Measurements from ENCODE around the gene HNRNPK. TPM values are rescaled to one million over a fixed set of nuclear protein-coding genes. Genes with fewer than 3 reads are reported as not detected.

The HNRNPK gene
- total and polyA plus RNA-seq, 10 of the 15 experiments (the other 5 are each of a cell fraction or from before 2014, with no cell fraction given) = 235 to 970 (median 652) TPM

DNA sequence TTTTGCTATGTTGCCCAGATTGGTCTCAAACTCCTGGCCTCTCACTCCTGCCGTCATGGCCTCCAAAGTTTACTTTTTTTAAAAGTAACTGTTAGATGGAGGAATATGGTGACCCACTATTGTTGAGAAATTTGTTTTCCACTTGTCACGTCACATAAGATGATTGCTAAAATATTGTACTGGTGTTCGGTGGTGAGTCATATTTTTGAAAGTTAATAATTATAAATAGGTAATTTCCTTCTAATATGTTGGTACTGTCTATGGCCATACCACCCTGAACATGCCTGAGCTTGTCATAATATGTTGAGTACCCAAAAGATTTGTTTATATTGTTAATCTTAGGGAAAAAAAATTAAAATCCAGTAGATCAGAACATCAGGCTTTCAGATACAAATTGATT lies 23.2 kb upstream of the HNRNPK start:
- intact Hi-C loops (cut with micrococcal nuclease; ENCODE audit: unreplicated experiment) (no loop called here), in situ Hi-C loops (cut with MboI) (no loop called here)
- POLR2A ChIA-PET = interaction anchor here (0.7 to 1.6 kb wide), 3 partner anchors 20 to 25 kb away, joined by 3 to 12 read pairs (median 4); partner anchors contain the start of genes HNRNPK and RMI1
- Histone ChIP-seq H3K9ac (ENCODE audit: control insufficient read depth, insufficient read depth, low read length) (no peak overlapping the region), H3K36me3 (ENCODE audit: control insufficient read depth in 2 of 2, insufficient read depth in 2 of 2, low read length in 1 of 2) (peaks cover 0 to 2% of the 10 kb centered on the region in 2 experiments; a peak in 2 of 4 replicates), H4K20me1 (ENCODE audit: control insufficient read depth, insufficient read depth) (no peaks in the 10 kb centered on the region), H2AFZ (ENCODE audit: control insufficient read depth, low read depth, low read length) (no peak overlapping the region), H3K79me2 (ENCODE audit: control insufficient read depth, insufficient read depth, low read length) (no peaks in the 10 kb centered on the region; the same call in 1 of the 2 replicates), H3K4me2 (ENCODE audit: control insufficient read depth, insufficient read depth) (no peak overlapping the region), H3K4me1 (ENCODE audit: control insufficient read depth, insufficient read depth, low read length) (peaks cover 3% of the 10 kb centered on the region; the same call in 1 of the 2 replicates), H3K4me3 (no peak overlapping the region), H3K9me3 (replicated peaks; ENCODE audit: control insufficient read depth, insufficient read depth, low read length) (no peaks in the 10 kb centered on the region), H3K27me3 (replicated peaks in 1 of 2; ENCODE audit: control insufficient read depth in 2 of 2, insufficient read depth in 2 of 2, low read length in 1 of 2) (no peaks in the 10 kb centered on the region), H3K27ac (ENCODE audit: control insufficient read depth, insufficient read depth) (no peak overlapping the region)
- no peak for FAIRE-seq
- no TSS peak for BruUV-seq (replicated peaks)
- peak; percentile 54 for ATAC-seq
- no peak for TF ChIP-seq FOXM1 (IDR thresholded peaks at IDR 0.05; ENCODE audit: low read depth, low read length)
- no peak for TF ChIP-seq CREB1 (IDR thresholded peaks at IDR 0.05; ENCODE audit: low read depth)
- no peak for TF ChIP-seq ZNF622 (IDR thresholded peaks at IDR 0.05)
- TF ChIP-seq, protein P1, sequence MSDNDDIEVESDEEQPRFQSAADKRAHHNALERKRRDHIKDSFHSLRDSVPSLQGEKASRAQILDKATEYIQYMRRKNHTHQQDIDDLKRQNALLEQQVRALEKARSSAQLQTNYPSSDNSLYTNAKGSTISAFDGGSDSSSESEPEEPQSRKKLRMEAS (IDR thresholded peaks at IDR 0.05; ENCODE audit: low read depth, low read length) = no peak
- TF ChIP-seq SRF (IDR thresholded peaks at IDR 0.05; ENCODE audit: low read depth in 2 of 2, low read length in 2 of 2) = no peak
- no peak for TF ChIP-seq JUND (IDR thresholded peaks at IDR 0.05; ENCODE audit: low read depth, low read length)
- no peak for TF ChIP-seq SUPT20H (IDR thresholded peaks at IDR 0.05; ENCODE audit: borderline replicate concordance, control insufficient read depth, low read depth, low read length)
- TF ChIP-seq WRNIP1 (IDR thresholded peaks at IDR 0.05; ENCODE audit: borderline replicate concordance, low read depth, low read length) = no peak
- TF ChIP-seq CREM (IDR thresholded peaks at IDR 0.05; ENCODE audit: low read depth) = no peak
- no peak for TF ChIP-seq ZSCAN29 (IDR thresholded peaks at IDR 0.05)
- TF ChIP-seq, protein P2, sequence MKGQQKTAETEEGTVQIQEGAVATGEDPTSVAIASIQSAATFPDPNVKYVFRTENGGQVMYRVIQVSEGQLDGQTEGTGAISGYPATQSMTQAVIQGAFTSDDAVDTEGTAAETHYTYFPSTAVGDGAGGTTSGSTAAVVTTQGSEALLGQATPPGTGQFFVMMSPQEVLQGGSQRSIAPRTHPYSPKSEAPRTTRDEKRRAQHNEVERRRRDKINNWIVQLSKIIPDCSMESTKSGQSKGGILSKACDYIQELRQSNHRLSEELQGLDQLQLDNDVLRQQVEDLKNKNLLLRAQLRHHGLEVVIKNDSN (IDR thresholded peaks at IDR 0.05; ENCODE audit: borderline replicate concordance, extremely low read length, insufficient read depth, low read depth, low read length) = no peak
- TF ChIP-seq ATF7 (IDR thresholded peaks at IDR 0.05; ENCODE audit: low read depth) = no peak
- TF ChIP-seq, protein P3, sequence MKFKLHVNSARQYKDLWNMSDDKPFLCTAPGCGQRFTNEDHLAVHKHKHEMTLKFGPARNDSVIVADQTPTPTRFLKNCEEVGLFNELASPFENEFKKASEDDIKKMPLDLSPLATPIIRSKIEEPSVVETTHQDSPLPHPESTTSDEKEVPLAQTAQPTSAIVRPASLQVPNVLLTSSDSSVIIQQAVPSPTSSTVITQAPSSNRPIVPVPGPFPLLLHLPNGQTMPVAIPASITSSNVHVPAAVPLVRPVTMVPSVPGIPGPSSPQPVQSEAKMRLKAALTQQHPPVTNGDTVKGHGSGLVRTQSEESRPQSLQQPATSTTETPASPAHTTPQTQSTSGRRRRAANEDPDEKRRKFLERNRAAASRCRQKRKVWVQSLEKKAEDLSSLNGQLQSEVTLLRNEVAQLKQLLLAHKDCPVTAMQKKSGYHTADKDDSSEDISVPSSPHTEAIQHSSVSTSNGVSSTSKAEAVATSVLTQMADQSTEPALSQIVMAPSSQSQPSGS (IDR thresholded peaks at IDR 0.05; ENCODE audit: low read length) = no peak
- TF ChIP-seq PAX8 (IDR thresholded peaks at IDR 0.05) = no peak
- TF ChIP-seq NR2C1 (IDR thresholded peaks at IDR 0.05) = no peak
- TF ChIP-seq POU2F2 (IDR thresholded peaks at IDR 0.05; ENCODE audit: borderline replicate concordance, low read depth, low read length) = no peak
- no peak for TF ChIP-seq RCOR1 (conservative IDR thresholded peaks at IDR 0.05; ENCODE audit: low read depth, low read length)
- TF ChIP-seq, protein P4, sequence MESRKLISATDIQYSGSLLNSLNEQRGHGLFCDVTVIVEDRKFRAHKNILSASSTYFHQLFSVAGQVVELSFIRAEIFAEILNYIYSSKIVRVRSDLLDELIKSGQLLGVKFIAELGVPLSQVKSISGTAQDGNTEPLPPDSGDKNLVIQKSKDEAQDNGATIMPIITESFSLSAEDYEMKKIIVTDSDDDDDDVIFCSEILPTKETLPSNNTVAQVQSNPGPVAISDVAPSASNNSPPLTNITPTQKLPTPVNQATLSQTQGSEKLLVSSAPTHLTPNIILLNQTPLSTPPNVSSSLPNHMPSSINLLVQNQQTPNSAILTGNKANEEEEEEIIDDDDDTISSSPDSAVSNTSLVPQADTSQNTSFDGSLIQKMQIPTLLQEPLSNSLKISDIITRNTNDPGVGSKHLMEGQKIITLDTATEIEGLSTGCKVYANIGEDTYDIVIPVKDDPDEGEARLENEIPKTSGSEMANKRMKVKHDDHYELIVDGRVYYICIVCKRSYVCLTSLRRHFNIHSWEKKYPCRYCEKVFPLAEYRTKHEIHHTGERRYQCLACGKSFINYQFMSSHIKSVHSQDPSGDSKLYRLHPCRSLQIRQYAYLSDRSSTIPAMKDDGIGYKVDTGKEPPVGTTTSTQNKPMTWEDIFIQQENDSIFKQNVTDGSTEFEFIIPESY (IDR thresholded peaks at IDR 0.05) = no peak
- no peak for TF ChIP-seq HDAC6 (IDR thresholded peaks at IDR 0.05; ENCODE audit: unreplicated experiment)
- no peak for TF ChIP-seq RAD51 (IDR thresholded peaks at IDR 0.05)
- SMC1A ChIA-PET (ENCODE audit: uncharacterized antibody, unreplicated experiment) = interaction anchor here (0.8 to 1.6 kb wide), 3 partner anchors 9 to 263 kb away, joined by 3 to 5 read pairs (median 4); no protein-coding TSS in a partner anchor
- RAD21 ChIA-PET (ENCODE audit: unreplicated experiment) = interaction anchor here (0.7 to 1.1 kb wide), 2 partner anchors 23 to 441 kb away, joined by 4 to 5 read pairs; partner anchors contain the start of genes HNRNPK and RMI1
- WGBS (ENCODE audit: insufficient coverage, insufficient replicate concordance, low lambda C conversion rate, missing lambda C conversion rate) = 98% methylated on average over 3 of the region's 3 CpGs
- DNase-seq (ENCODE audit: low read depth, low spot score) = no peak
- CTCF ChIA-PET = interaction anchor here (1.0 to 1.5 kb wide), 4 partner anchors 20 to 313 kb away, joined by 3 read pairs; partner anchors contain the start of gene HNRNPK
